Stimulated activated CD4-positive, alpha-beta T cell treated with anti-CD3 and anti-CD28 coated beads, Interleukin-2, amount 100 ng/mL, for 4 hours (primary cell): ENCODE measurements around the gene UBIAD1.

Experiments used
- DNase-seq: peaks from one replicate; pipeline ENCODE4 v3.0.0-alpha.2; 2020; ENCODE audit warnings: low read depth

UBIAD1 gene

DNA sequence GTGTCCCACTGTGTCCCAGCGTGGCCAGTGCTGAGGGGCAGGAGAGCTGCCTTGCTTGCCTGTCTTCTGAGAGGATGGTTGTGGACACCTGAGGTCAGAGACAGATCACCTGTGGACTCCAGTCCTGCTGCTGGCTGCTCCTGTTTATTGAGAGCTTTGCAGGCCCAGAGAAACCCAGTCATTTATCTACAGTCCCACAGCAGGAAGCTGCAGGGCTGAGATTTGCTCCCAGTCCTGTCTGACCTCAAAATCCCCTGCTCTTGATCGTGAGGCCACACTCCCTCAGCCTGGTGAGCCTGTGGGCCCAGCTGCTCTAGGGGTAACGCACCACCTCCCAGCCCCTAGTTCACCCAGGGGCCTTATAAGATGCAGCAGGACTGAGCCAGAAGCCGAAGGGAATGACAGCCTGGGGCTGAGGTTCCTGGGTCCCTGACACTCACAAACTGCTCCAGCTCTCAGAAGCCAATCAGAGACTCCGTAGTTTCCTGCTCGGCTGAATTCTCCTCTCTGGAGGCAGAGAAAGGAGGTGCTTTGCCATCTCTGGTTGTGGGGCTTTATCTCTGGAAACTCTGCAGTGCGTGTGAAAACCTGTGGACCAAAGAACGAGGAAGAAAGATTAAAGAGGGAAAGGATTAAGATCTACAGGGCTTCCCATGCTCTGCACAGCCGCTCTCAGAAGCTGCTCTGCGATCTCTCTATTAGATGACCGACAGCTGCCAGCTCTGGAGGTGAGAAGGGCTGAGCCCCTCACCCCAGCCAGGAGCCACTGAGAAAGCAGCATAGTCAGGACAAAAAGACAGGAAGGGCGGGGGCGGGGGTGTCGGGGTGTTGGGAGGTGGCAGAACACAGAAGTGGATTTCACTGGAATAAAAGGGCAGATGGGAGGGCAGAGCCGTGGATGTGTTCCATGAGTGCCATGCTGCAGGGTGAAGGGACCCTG, 39.1 kb downstream of the UBIAD1 start:
- no peak for DNase-seq

DNA sequence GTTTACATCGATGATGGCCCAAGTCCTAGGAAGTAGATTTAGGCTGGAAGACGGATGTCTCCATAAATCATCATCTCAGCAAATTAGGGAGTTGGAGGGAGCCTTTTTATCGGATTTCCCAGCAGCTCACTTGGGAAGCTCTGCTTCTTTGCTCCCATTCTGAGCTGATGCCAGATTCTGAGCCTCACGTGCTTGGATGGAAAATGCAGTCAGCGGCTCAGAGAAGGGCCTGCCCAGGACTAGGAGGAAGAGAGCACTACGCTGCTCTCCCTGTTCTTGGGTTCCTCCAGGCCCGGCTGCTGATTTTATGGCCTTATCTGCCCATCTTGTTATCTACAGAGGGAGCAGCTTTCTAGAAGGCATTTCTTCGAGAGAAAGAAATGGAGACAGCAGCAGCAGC, 42.0 kb downstream of the UBIAD1 start:
- no peak for DNase-seq

- no peak for DNase-seq
Observed at GRCh38 chr1:11316701-11317100, 43.7 kb downstream of the UBIAD1 start.

DNA sequence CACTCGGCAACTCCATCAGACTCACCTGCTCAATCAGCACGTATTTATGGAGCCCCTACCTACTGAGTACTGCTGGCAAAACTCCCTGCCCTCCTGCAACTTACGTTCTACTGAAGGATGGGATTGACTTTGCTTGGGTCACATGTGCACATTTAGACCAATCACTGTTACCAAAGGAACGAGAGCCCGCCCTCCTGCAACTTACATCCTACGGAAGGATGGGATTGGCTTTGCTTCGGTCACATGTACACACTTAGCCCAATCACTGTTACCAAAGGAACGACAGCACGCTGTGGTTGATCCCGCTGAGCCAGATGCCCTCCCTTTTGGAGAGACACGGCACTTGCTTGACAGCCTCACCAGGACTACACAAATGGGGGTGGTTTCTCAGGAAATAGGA, 46.0 kb downstream of the UBIAD1 start:
- DNase-seq: no peak

DNA sequence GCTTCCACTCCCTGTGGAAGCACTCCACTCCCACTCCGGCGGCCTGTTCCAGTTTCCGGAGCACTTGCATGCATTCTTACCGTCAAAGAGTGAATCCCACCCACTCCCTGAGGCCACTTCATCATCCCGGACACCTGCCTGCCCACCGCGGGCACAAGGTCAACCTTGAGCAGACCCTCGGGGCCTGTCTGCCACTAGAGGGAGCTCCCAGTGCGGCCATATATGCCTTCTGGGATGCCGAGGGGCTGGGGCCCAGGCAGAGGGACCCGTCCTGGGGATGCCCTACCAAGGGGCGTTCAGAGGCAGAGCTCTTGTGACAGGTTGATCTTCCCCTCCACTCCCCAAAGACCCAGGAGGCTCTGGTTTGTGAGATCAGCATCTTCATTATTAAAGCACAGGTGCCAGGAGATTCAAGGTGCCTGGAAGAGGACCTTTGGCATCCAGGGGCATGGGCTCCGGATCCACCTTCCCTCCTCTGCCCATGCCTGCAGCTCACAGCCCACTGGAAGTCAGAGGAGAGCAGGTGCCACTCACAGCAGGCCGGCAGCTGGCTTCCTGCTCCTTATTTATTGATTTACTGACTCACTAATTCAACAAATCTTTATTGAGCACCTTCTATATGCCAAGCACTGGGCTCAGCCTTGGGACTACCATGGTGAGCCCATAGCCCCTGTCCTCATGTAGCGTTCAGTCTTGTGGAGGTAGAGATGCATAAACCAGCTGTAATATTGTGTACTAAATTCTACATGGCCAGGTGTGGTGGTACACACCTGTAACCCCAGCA, 47.3 kb downstream of the UBIAD1 start:
- peak; percentile 12 for DNase-seq

DNA sequence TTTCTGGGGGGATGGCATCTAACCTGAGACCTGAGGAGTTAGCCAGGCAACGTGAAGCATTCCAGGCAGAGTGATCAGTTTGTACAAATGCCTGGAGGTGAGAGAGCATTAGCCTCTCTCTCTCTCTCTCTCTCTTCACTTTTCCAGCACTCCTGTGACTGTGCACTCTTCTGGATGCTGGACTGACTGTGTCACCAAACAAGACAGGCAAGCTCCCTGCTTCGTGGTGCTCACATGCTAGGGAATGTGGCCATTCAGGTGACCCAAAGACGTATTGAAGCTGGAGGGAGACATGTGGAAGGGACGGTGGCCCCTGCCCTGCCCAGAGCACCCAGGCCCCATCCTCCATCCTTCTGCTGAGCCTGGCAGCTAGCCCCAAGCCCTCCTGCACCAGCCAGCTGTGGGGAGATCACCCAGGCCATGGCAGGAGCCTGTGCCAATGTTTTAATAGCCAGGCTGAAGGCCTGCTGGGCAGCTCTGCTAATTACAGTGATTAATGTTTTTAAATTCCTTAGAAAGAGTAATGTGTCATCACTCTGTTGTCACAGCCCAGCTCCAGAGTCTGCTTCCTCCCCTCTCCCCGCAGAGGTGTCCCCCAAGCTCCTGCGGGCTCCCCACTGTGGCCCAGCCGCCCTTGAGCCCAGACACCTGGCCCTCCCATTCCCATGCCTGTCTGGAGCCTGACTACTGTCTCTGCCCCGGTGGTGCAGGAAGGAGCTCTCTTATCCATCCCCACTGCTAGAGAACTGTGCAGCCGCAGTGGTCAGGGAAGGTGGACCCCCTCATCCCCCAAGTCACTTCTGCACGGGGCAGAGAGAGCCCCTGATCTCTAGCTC, 48.9 kb downstream of the UBIAD1 start:
- no peak for DNase-seq

GRCh38 chr1:11324567-11325165, 51.7 kb downstream of the UBIAD1 start:
- no peak for DNase-seq

GRCh38 chr1:11326070-11326469, 53.1 kb downstream of the UBIAD1 start:
- DNase-seq: no peak

- DNase-seq: no peak
Observed at GRCh38 chr1:11328444-11328843, 55.4 kb downstream of the UBIAD1 start.

- DNase-seq: no peak
Observed at GRCh38 chr1:11330411-11330810, 57.4 kb downstream of the UBIAD1 start.

GRCh38 chr1:11331036-11331944, 58.3 kb downstream of the UBIAD1 start:
- DNase-seq: no peak

DNA sequence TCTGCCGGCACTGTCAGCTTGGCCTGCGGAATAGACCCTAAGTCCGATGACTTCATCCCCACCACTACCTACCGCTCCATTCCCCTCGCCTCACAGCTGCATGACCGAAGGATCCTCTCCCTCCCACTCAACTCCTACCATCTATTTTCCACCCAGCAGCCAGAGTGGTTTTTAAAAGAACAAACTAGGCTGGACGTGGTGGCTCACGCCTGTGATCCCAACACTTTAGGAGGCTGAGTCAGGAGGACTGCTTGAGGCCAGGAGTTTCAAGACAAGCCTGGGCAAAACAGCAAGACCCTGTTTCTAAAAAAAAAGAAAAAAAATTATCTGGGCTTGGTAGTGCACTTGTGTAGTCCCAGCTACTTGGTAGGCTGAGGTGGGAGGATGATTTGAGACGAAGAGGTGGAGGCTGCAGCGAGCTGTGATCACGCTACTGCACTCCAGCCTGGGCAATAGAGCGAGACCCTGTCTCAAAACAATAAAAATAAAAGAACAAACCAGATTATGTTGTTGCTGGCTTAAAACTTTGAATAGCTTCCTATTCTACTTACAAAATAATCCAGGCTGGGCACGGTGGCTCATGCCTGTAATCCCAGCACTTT, 59.0 kb downstream of the UBIAD1 start:
- DNase-seq: no peak

- no peak for DNase-seq
Observed at GRCh38 chr1:11333631-11334030, 60.6 kb downstream of the UBIAD1 start.

DNA sequence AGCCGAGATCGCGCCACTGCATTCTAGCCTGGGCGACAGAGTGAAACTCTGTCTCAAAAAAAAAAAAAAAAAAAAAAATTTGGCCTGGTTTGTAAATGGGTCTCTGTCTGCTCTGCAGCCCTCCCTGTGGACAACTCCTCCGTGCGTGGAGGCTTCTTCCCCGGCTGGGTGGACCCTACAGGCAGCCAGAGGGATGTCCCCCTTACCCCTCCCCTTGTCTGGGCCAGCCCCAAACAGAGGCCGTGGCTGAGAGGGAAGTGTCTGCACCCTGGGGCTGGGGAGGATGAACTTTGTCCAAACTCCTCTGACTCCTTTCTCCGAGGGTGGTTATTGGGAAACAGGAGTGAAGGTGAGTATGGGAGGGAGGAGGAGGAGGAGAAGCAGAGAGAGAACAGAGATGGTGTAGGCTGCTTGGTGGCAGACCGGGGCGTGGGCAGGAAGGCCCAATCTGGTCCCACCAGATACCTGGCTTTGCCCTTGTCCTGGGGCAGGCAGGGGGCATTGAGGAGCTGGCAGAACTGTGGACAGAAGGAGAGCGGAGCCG, 61.3 kb downstream of the UBIAD1 start:
- DNase-seq: no peak

DNA sequence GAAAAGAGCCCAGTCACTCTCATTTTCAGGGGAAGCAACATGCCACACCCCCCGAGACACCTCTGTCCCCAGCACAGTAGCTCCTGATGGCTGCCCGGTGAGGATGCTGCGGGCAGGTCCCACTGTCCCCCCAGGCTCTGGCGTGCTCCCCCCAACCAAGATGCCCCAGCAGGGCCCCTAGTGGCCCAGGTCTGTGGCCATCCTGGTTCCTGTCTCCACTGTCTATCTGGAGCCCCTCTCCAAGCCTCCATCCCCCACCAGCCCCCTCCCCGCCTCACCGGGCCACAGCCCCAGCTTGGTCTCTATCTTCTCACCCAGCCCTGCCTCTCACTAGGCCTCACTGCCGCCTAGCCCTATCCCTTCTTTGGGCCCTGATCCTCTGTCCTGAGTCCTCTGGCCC, 61.8 kb downstream of the UBIAD1 start:
- no peak for DNase-seq

DNA sequence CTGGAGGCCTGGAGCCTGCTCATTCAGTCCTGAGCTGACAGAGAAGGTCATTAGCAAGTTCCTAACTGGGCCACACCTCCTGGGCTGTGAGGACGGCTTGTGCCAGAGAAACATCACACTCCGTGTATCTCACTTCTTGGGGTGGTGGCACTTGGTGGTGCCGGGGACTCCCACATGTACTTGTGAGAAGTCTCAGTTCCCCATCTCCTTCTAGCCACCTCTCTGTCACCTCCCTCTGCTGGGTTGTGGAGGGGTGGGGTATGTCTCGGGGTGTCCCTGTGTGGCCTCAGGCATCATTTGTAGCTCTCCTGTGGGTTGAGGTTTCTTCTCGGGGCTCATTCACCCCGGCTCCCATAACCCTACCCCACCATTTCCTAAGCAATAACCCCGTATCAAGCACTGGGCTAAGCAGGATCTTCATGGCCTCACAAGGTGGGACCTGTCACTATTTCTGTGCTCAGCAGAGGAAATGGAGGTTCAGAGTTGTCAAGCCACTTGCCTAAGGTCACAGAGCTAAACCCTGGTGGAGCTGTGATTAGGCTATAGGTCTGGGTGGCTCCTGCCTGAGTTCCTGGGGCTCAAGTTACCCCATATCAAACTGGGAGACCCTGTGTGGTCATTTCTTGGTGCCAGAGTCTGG, 62.5 kb downstream of the UBIAD1 start:
- no peak for DNase-seq

GRCh38 chr1:11337580-11338073, 64.6 kb downstream of the UBIAD1 start:
- DNase-seq: peak; percentile 49
